Measurements from ENCODE around the gene ZFPM1.

Gene ZFPM1

GRCh38 chr16:88426018-88426417, 27.1 kb upstream of the ZFPM1 start:
- no peak overlapping the region for H3K27ac Mint-ChIP-seq

GRCh38 chr16:88427376-88427775, 25.7 kb upstream of the ZFPM1 start:
- Mint-ChIP-seq H3K4me3 (no peak overlapping the region), H3K36me3 (no peaks in the 10 kb centered on the region), H3K27me3 (no peaks in the 10 kb centered on the region), H3K4me1 (ENCODE audit: low read depth) (peaks cover 5% of the 10 kb centered on the region), H3K9me3 (ENCODE audit: low read depth) (no peaks in the 10 kb centered on the region), H3K27ac (no peak overlapping the region)

More at GRCh38 chr16:88426018-88426417, 27.1 kb upstream of the ZFPM1 start:
- Mint-ChIP-seq H3K27me3 (no peaks in the 10 kb centered on the region), H3K9me3 (ENCODE audit: low read depth) (no peaks in the 10 kb centered on the region), H3K4me1 (ENCODE audit: low read depth) (peaks cover 4% of the 10 kb centered on the region), H3K36me3 (no peaks in the 10 kb centered on the region), H3K4me3 (no peak overlapping the region)

DNA sequence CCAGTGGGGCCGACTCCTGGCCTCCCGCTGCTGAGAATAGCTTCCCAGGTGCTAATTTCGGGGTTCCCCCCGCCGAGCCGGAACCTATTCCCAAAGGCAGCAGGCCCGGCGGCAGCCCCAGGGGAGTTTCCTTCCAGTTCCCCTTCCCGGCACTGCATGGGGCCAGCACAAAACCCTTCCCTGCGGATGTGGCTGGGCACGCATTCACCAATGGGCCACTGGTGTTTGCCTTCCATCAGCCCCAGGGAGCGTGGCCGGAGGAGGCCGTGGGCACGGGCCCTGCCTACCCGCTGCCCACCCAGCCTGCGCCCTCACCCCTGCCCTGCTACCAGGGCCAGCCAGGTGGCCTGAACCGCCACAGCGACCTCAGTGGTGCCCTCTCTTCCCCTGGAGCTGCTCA, 24.9 kb upstream of the ZFPM1 start:
- Mint-ChIP-seq H3K36me3 (no peaks in the 10 kb centered on the region), H3K27me3 (no peaks in the 10 kb centered on the region), H3K9me3 (ENCODE audit: low read depth) (no peaks in the 10 kb centered on the region), H3K27ac (no peak overlapping the region), H3K4me1 (ENCODE audit: low read depth) (peaks cover 5% of the 10 kb centered on the region), H3K4me3 (no peak overlapping the region)

DNA sequence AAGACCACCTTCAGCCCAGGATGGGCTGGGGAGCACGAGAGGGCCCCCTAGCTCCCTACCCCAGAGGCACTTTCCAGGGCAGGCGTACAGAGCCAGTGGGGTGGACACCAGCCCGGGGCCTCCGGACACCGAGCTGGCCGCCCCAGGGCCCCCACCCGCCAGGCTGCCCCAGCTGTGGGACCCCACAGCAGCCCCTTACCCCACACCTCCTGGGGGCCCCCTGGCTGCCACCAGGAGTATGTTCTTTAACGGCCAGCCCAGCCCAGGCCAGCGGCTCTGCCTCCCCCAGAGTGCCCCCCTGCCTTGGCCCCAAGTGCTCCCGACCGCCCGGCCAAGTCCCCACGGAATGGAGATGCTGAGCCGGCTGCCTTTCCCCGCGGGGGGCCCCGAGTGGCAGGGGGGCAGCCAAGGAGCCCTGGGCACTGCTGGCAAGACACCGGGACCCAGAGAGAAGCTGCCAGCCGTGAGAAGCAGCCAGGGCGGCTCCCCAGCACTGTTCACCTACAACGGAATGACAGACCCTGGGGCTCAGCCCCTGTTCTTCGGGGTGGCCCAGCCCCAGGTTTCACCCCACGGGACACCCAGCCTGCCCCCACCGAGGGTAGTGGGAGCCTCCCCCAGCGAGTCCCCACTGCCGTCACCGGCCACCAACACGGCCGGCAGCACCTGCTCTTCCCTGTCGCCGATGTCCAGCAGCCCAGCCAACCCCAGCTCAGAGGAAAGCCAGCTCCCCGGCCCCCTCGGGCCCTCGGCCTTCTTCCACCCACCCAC, 24.3 kb upstream of the ZFPM1 start:
- peaks cover 5% of the 10 kb centered on the region for H3K4me1 Mint-ChIP-seq (ENCODE audit: low read depth)
- no peaks in the 10 kb centered on the region for H3K36me3 Mint-ChIP-seq
- H3K27ac Mint-ChIP-seq, result no peak overlapping the region
- H3K27me3 Mint-ChIP-seq, result no peaks in the 10 kb centered on the region
- no peaks in the 10 kb centered on the region for H3K9me3 Mint-ChIP-seq (ENCODE audit: low read depth)
- H3K4me3 Mint-ChIP-seq, result no peak overlapping the region

DNA sequence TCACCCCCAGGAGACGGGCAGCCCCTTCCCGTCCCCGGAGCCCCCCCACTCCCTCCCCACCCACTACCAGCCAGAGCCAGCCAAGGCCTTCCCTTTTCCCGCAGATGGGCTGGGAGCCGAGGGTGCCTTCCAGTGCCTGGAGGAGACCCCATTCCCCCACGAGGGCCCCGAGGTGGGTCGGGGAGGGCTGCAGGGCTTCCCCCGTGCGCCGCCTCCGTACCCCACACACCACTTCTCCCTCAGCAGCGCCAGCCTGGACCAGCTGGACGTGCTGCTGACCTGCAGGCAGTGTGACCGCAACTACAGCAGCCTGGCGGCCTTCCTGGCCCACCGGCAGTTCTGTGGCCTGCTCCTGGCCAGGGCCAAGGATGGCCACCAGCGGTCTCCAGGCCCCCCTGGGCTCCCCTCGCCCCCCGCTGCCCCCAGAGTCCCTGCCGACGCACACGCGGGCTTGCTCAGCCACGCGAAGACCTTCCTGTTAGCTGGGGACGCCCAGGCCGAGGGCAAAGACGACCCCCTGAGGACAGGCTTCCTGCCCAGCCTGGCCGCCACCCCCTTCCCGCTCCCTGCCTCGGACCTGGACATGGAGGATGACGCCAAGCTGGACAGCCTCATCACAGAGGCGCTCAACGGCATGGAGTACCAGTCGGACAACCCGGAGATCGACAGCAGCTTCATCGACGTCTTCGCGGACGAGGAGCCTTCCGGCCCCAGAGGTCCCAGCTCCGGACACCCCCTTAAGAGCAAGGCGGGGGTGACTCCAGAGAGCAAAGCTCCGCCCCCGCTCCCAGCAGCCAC, 23.5 kb upstream of the ZFPM1 start:
- no peaks in the 10 kb centered on the region for H3K36me3 Mint-ChIP-seq
- peak overlapping the region; percentile 78 for H3K4me3 Mint-ChIP-seq
- H3K4me1 Mint-ChIP-seq (ENCODE audit: low read depth), result peaks cover 1% of the 10 kb centered on the region
- no peaks in the 10 kb centered on the region for H3K9me3 Mint-ChIP-seq (ENCODE audit: low read depth)
- H3K27me3 Mint-ChIP-seq, result no peaks in the 10 kb centered on the region
- H3K27ac Mint-ChIP-seq, result no peak overlapping the region

DNA sequence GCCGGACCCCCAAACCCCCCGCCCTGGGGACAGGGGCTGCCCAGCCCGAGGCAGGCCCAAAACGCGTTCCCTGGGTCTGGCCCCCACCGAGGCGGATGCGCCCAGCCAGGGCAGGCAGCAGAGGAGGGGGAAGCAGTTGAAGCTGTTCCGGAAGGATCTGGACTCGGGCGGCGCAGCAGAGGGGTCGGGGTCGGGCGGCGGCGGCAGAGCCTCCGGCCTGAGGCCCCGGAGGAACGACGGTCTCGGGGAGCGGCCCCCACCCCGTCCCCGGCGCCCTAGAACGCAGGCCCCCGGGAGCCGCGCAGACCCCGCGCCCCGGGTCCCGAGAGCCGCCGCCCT, 22.9 kb upstream of the ZFPM1 start:
- Mint-ChIP-seq H3K4me1 (ENCODE audit: low read depth) (peaks cover 1% of the 10 kb centered on the region), H3K27me3 (no peaks in the 10 kb centered on the region), H3K27ac (no peak overlapping the region), H3K36me3 (no peaks in the 10 kb centered on the region), H3K9me3 (ENCODE audit: low read depth) (no peaks in the 10 kb centered on the region), H3K4me3 (peak overlapping the region; percentile 58)

GRCh38 chr16:88430524-88431446, 22.3 kb upstream of the ZFPM1 start:
- Mint-ChIP-seq H3K36me3 (no peaks in the 10 kb centered on the region), H3K4me3 (peak overlapping the region; percentile 71), H3K27ac (no peak overlapping the region), H3K9me3 (ENCODE audit: low read depth) (no peaks in the 10 kb centered on the region), H3K4me1 (ENCODE audit: low read depth) (peaks cover 1% of the 10 kb centered on the region), H3K27me3 (no peaks in the 10 kb centered on the region)

GRCh38 chr16:88431651-88432050, 21.4 kb upstream of the ZFPM1 start:
- Mint-ChIP-seq H3K4me3 (peak overlapping the region; percentile 71), H3K27ac (no peak overlapping the region), H3K4me1 (ENCODE audit: low read depth) (peaks cover 1% of the 10 kb centered on the region), H3K27me3 (no peaks in the 10 kb centered on the region), H3K9me3 (ENCODE audit: low read depth) (no peaks in the 10 kb centered on the region), H3K36me3 (no peaks in the 10 kb centered on the region)

GRCh38 chr16:88432174-88432573, 20.9 kb upstream of the ZFPM1 start:
- H3K9me3 Mint-ChIP-seq (ENCODE audit: low read depth), result no peaks in the 10 kb centered on the region
- H3K27ac Mint-ChIP-seq, result no peak overlapping the region
- peak overlapping the region; percentile 71 for H3K4me3 Mint-ChIP-seq
- H3K27me3 Mint-ChIP-seq, result no peaks in the 10 kb centered on the region
- H3K4me1 Mint-ChIP-seq (ENCODE audit: low read depth), result peaks cover 1% of the 10 kb centered on the region
- H3K36me3 Mint-ChIP-seq, result no peaks in the 10 kb centered on the region

DNA sequence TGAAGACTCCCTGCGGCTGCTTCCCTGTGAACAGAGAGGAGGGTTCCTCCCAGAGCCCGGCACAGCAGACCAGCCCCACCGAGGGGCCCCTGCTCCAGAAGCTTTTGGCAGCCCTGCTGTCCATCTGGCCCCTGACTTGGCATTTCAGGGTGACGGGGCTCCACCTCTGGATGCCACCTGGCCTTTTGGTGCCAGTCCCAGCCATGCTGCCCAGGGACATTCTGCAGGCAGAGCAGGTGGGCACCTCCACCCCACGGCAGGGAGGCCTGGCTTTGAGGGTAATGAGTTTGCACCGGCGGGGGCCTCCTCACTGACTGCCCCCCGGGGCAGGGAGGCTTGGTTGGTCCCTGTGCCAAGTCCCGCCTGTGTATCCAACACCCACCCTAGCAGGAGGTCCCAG, 20.3 kb upstream of the ZFPM1 start:
- no peak overlapping the region for H3K27ac Mint-ChIP-seq
- no peaks in the 10 kb centered on the region for H3K36me3 Mint-ChIP-seq
- H3K4me3 Mint-ChIP-seq, result no peak overlapping the region
- no peaks in the 10 kb centered on the region for H3K27me3 Mint-ChIP-seq
- H3K9me3 Mint-ChIP-seq (ENCODE audit: low read depth), result no peaks in the 10 kb centered on the region
- H3K4me1 Mint-ChIP-seq (ENCODE audit: low read depth), result peaks cover 1% of the 10 kb centered on the region

- Mint-ChIP-seq H3K4me1 (ENCODE audit: low read depth) (peaks cover 1% of the 10 kb centered on the region), H3K27me3 (no peaks in the 10 kb centered on the region), H3K4me3 (no peak overlapping the region), H3K9me3 (ENCODE audit: low read depth) (no peaks in the 10 kb centered on the region), H3K27ac (no peak overlapping the region), H3K36me3 (no peaks in the 10 kb centered on the region)
These were observed 19.3 kb upstream of the ZFPM1 start for GRCh38 chr16:88433632-88434352.

DNA sequence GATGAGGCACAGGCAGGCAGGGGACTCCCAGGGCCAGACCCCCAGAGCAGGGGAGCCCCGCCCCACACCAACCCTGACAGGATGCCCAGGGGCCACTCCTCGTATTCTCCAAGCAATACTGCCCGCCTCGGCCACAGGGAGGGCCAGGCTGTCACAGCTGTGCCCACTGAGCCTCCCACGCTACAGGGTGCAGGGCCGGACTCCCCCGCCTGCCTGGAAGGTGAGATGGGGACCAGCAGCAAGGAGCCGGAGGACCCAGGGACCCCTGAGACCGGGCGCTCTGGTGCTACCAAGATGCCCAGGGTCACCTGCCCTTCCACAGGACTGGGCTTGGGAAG, 18.8 kb upstream of the ZFPM1 start:
- no peaks in the 10 kb centered on the region for H3K9me3 Mint-ChIP-seq (ENCODE audit: low read depth)
- H3K4me1 Mint-ChIP-seq (ENCODE audit: low read depth), result peaks cover 1% of the 10 kb centered on the region
- no peaks in the 10 kb centered on the region for H3K27me3 Mint-ChIP-seq
- H3K27ac Mint-ChIP-seq, result no peak overlapping the region
- H3K36me3 Mint-ChIP-seq, result no peaks in the 10 kb centered on the region
- H3K4me3 Mint-ChIP-seq, result no peak overlapping the region

DNA sequence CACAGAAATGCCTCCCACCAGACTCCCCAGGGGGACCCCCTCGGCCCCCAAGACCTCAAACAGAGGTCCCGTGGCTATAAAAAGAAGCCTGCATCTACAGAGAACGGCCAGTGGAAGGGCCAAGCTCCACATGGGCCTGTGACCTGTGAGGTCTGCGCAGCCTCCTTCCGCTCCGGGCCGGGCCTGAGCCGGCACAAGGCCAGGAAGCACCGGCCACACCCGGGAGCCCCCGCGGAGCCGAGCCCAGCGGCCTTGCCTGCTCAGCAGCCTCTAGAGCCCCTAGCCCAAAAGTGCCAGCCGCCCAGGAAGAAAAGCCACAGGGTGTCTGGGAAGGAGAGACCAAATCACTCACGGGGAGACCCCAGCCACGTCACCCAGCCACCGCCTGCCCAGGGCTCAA, 18.3 kb upstream of the ZFPM1 start:
- no peaks in the 10 kb centered on the region for H3K36me3 Mint-ChIP-seq
- no peaks in the 10 kb centered on the region for H3K27me3 Mint-ChIP-seq
- H3K27ac Mint-ChIP-seq, result no peak overlapping the region
- no peak overlapping the region for H3K4me3 Mint-ChIP-seq
- peaks cover 1% of the 10 kb centered on the region for H3K4me1 Mint-ChIP-seq (ENCODE audit: low read depth)
- H3K9me3 Mint-ChIP-seq (ENCODE audit: low read depth), result no peaks in the 10 kb centered on the region

GRCh38 chr16:88435437-88436355, 17.4 kb upstream of the ZFPM1 start:
- no peak overlapping the region for H3K4me3 Mint-ChIP-seq
- H3K36me3 Mint-ChIP-seq, result no peaks in the 10 kb centered on the region
- peaks cover 1% of the 10 kb centered on the region for H3K4me1 Mint-ChIP-seq (ENCODE audit: low read depth)
- no peak overlapping the region for H3K27ac Mint-ChIP-seq
- no peaks in the 10 kb centered on the region for H3K27me3 Mint-ChIP-seq
- H3K9me3 Mint-ChIP-seq (ENCODE audit: low read depth), result no peaks in the 10 kb centered on the region

Measured in activated naive CD8-positive, alpha-beta T cell (primary cell).